ENCODE results near the gene UNC5CL.

DNA sequence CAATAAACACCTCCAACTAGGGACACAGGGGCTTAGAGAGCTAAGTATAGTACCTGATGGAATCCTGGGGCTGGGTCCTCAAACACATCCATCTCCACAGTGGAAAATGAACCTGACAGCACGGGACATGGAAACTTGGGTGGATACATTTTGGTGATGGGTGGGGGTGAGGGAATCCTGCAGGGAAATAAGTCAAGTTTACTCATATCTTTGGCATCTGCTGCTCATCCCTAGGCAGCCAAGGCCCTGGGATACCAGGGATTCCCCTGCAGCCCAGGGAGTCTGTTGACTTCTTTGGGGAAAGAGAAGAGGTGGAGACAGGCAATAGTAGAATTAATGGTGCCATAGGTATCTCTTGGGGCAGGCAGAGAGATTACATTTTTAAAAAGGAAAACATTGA is 20.5 kb upstream of the UNC5CL start:
- TF ChIP-seq, protein P1, sequence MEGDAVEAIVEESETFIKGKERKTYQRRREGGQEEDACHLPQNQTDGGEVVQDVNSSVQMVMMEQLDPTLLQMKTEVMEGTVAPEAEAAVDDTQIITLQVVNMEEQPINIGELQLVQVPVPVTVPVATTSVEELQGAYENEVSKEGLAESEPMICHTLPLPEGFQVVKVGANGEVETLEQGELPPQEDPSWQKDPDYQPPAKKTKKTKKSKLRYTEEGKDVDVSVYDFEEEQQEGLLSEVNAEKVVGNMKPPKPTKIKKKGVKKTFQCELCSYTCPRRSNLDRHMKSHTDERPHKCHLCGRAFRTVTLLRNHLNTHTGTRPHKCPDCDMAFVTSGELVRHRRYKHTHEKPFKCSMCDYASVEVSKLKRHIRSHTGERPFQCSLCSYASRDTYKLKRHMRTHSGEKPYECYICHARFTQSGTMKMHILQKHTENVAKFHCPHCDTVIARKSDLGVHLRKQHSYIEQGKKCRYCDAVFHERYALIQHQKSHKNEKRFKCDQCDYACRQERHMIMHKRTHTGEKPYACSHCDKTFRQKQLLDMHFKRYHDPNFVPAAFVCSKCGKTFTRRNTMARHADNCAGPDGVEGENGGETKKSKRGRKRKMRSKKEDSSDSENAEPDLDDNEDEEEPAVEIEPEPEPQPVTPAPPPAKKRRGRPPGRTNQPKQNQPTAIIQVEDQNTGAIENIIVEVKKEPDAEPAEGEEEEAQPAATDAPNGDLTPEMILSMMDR (IDR thresholded peaks at IDR 0.05; ENCODE audit: insufficient read depth, low read length): no peak
- TF ChIP-seq POLR2AphosphoS5 (IDR thresholded peaks at IDR 0.05; ENCODE audit: low read depth): no peak
- TF ChIP-seq, protein P2, sequence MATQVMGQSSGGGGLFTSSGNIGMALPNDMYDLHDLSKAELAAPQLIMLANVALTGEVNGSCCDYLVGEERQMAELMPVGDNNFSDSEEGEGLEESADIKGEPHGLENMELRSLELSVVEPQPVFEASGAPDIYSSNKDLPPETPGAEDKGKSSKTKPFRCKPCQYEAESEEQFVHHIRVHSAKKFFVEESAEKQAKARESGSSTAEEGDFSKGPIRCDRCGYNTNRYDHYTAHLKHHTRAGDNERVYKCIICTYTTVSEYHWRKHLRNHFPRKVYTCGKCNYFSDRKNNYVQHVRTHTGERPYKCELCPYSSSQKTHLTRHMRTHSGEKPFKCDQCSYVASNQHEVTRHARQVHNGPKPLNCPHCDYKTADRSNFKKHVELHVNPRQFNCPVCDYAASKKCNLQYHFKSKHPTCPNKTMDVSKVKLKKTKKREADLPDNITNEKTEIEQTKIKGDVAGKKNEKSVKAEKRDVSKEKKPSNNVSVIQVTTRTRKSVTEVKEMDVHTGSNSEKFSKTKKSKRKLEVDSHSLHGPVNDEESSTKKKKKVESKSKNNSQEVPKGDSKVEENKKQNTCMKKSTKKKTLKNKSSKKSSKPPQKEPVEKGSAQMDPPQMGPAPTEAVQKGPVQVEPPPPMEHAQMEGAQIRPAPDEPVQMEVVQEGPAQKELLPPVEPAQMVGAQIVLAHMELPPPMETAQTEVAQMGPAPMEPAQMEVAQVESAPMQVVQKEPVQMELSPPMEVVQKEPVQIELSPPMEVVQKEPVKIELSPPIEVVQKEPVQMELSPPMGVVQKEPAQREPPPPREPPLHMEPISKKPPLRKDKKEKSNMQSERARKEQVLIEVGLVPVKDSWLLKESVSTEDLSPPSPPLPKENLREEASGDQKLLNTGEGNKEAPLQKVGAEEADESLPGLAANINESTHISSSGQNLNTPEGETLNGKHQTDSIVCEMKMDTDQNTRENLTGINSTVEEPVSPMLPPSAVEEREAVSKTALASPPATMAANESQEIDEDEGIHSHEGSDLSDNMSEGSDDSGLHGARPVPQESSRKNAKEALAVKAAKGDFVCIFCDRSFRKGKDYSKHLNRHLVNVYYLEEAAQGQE (IDR thresholded peaks at IDR 0.05; ENCODE audit: insufficient replicate concordance, low read depth): no peak
